NCI-H345 treated with DMSO at 0.1 percent for 48 hours (cell line): ENCODE results near the gene TGFBR2.
"Not testable (repeated sequence)": the region's sequence is repeated elsewhere in the genome, so short reads cannot be mapped to it uniquely, and the experiment has no call there.

Experiments
- DNase-seq: peaks from one replicate; lab custom pipeline; 2025; ENCODE audit not compliant: unreplicated experiment; lab: John Stamatoyannopoulos, UW

TGFBR2 gene

DNA sequence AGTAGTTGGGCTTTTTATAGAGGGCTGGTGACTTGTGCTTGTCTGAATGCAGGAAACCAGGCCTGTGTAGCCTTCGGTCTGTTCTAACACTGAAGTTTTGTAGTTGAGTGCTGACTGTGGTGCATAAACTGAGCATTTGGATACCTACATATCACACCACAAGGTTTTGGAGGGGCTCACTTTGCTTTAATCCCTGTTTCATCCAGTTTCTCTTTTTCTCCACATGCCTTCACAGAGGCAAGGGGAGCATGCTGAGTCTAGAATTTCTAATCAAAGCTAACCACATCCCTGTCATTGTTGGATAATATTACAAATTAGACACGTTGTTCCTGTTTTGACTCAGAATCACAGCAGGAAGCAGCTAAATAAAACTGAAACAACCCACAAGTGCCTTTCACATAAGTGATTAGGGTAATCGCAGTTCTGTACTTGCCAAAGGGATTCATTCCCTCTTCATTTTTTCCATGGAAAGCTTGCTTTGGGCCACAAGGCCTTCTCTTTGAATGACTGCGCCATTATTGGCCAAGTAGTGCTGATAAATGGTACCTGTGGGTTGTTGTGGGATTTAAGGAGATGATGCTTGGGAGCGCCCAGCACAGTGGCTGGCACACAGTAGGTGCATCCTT lies 48.9 kb downstream of the TGFBR2 start:
- no peak for DNase-seq

DNA sequence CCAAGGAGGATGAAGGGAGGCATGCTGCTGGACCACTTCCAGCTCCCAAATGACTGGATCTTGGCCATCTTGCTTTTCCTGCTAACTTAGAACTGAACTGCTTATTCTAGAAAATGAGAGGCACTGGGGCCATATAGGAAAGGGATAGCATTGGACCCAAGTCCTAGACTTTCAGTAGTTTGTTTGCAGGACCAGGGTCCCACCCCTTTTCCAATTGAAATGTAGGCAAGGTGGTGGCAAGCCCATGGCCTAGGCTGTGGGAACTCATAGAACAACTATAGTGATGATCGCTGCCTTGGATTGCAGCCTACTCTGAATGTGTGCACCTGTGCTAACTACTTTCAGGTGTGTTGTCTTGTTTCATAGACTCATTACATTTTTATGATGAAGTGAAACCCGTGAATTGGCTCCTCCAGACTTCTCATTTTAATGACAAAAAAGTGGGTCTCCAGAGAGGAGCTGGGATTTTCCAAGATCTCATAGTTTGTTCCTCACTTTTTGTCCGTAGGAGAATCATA lies 50.3 kb downstream of the TGFBR2 start:
- DNase-seq = no peak

DNA sequence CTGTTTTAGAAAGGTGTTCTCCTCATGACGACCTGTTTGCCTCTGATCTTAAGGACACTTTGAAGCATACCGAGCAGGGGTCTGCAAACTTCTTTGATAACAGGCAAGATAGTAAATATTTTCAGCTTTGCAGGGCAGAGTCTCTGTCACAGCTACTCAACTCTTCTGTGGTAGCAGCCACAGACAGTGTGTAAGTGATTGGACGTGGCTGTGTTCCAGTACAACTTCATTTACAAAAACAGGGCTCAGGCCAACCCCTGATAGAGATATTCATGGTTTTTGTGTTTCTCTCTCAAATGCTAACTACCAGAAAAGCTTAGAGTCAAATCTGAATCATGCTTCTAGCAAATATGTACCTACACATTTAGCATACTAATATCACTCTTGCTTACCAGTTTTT lies 51.5 kb downstream of the TGFBR2 start:
- no peak for DNase-seq

DNA sequence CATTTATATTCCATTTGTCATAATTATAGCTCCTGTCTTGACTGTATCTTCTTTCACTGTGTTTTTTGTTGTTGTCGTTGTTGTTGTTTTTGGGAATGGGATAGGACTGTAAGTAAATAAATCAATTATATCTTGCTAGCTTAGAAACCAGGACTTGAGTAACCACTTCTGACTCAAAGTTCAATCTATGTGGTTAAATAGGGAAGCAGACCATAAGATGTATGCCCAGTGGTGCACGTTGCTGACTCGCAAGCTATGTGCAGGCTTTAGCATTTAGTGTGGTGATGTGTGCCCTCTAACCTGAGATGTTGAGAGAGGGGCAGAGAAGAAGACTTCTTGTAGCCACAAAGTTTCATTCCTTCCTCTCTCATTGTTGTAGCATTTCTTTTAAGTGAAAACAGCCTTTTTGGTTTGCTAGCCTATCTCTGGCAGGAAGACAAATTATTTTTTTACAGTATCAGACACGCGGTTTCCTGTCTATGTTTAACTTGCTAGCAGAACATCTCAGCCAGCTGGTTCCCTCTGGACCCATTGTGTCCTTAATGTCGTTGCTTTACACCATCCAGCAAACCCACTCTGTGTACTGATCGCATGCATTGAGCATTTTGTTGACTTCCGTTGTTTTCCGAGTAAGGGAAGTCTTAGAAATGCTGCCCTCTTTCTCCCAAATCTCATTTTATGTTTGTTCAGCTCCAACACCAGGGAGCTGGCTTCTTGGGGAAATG lies 52.1 kb downstream of the TGFBR2 start:
- DNase-seq = no peak

DNA sequence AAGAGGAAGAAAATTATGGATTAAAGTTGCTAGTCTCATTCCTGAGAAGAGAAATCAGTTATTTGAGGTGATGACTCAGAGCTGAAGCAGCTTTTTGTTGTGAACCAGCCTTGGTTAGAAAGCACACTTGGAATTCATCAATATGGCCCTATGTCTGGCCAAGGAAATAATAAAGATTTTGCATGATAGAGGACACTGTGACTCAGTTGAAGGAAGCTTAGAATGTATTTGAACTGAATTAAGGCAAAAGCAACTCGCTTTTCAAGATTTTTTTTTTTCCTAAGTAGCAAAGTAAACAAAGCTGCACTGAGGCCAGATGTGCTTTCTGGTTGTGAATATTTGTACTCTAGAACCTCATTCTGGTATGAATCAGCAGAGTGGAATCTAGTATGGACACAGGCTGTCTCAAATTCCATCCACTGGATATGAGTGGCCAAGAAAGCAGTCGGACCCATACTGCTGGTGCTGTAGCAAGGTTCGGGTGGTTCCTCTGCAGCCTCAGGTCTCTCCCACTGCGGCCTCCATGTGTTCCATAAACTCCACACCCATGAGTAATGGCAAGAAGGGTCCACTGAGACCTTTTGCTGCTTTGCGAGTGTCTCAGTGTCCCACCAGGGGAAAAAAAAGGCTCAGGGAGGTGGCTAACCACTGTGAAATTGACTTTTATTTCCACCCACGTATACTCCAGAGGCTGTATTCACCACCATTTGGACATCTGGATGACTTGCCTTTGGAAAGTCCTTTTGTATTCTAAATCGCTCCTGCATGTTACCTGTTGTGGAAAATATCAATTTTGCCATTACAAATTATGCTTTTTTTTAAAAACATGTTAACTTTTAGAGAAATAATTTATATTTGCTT lies 53.1 kb downstream of the TGFBR2 start:
- no peak for DNase-seq

DNA sequence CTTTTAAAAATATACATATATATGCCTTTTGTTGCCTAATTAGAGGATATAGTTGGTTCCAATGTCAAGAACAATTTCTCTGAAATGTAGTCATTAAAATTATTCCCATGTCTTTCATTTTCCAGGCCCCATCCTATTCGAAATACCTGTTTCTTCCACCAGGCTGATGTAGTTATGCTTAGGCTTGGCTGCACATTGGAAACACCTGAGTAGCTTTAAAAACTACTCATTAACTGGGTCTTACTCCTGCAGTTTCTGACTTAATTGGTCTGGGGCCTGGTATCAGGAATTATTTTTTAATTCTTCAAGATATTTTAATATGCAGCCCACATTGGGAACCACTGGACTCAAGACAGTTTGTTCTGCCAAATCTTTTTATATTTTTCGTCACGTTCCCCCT lies 53.7 kb downstream of the TGFBR2 start:
- no peak for DNase-seq

DNA sequence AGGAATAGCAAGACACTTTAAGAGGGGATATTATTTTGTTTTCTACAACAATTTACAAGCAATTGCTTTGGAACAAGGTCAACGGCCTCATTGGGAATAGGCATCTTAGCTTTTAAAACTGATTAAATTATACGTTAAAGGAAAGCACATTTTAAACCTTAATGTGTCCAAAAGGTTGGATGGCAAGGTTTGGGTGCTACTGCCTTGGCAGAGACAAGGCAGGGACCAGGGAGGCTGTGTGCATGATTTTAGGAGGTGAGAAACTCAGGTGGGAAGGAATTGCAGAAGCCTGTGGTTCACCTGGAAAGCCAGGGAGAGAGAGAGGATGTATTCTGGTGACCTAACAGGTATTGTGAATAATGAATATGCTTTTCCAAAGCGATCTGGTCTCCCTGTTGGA lies 54.3 kb downstream of the TGFBR2 start:
- no peak for DNase-seq

DNA sequence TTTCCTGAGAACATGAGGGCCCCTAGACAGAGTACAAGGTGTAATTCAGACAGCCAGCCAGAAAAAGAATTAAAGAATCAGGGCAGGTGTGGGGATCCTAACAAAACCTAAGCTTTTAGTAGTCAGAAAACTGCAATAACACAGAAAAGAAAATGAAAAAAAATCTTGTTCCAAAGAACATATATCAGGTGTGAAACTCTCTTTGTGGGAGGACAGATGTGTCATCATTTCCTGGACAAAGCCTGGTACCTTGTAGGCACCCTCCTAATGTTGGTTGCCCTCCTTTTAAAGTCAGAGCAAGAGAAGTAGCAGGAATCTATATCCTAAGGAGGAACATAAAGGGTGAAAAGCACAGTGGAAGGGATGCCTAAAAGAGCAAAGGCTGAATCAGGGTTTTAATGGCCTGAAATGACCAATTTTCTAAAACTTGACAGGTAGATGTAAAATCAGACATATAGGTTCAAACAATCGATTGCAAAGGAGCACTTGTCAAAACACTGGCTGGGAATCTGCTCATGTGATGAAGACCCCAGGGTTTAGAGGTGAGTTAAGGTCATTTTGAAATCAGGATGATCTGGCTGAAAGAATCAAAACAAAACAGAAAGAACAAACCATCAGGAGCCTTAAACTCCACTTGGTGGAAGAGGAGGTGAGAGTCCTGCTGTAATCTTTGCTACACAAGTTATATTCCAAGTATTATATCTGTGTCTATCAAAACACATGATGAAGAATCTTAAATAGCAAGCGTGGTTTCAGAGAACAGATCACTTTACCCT lies 54.9 kb downstream of the TGFBR2 start:
- DNase-seq = no peak

DNA sequence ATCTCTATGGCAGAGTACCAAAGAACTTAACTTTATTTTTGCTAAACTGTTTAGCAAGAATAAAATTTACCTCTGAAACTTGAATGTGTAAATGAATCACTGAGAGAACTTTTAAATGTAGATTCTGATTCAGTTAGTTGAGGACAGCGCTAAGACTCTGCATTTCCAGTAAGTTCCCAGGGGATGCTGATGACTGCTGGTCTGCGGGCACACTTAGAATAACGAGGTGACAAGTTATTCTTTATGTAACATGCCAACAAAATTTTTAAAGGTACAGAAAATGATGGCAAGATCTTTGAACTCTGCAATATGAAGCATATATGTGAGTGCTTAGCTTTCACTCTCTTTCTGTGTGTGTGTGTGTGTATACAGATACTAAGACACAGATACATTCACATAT lies 56.4 kb downstream of the TGFBR2 start:
- DNase-seq = no peak

DNA sequence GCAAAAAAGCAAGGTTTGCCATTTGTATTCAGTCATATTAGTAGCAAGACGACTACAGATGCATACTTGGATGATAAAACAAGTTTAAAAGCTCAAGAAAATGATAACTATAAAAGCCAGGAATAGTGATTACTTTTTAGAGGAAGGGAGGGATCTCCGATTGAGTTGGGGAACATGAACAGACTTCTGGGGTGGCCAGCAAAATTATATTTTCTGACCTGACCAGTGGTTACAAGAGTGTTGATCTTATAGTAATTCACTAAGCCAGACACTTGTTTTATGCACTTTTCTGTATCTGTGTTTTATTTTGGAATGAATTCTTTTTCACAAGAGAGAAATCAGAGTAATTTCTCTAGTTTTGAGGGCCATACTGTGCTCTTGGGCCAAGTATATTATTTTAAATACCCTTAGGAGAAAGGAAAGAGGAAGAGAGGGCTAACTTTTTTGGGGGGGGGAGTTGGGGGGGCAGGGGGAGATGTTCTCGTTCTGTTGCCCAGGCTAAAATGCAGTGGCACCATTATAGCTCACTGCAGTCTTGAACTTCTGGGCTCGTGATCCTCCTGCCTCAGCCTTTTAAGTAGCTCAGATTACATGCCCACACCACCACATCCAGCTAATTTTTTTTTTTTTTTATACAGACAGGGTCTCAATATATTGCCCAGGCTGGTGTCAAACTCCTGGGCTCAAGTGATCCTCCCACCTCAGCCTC lies 57.3 kb downstream of the TGFBR2 start:
- no peak for DNase-seq

DNA sequence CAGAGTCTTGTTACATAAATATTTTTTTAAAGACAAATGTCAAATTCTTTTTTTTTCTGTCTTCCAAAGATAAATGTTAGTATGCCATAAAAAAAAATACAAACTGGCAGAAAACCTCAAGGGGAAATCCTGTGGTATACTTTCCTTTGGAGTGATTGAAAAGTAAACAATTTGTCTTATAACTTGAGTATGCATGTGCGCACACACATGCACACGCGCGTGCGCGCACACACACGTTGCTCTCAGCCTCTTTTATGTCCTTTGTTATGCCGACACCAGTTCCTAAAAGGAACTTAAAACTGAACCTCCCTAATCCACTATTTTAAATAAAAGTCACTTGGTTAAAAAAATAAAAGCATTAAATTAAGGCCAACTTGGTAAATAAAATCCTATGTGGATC lies 58.1 kb downstream of the TGFBR2 start:
- DNase-seq = no peak

DNA sequence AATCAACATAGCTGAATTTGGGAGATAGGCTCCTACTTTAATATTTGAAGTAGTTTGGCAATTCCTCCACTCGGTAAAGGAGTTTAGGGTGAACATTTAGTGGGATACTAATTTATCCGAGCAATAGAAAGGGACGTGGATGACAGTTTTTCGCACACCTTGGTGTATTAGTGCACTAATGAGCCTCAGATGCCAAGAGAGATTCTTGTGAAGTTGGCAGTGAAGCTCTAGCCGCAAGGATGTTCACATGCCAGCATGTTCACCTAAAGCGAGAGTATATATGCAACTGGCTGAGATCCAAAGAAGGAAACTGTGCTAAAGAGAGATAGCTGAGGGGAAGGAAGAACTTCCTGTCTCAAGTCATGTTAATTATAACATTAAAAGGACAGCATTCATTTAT lies 58.5 kb downstream of the TGFBR2 start:
- DNase-seq = no peak

DNA sequence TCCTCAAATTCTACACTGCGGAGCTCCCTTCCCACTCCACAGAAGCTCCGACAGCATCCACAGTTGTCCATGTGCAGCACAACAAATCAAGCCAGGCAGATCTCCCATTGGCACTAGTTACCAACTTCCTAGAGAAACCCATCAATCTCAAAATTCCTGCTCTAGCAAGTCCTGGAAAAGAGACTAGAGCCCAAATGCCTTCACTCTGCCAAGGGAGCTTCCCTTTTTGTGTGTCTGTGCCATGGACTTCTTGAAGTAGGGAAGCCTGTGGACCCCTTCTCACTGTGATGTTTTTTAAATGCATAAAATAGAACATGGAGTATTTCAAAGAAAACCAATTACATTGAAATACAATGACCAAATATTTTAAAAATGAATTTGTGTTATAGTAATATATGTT lies 59.1 kb downstream of the TGFBR2 start:
- DNase-seq = no peak

DNA sequence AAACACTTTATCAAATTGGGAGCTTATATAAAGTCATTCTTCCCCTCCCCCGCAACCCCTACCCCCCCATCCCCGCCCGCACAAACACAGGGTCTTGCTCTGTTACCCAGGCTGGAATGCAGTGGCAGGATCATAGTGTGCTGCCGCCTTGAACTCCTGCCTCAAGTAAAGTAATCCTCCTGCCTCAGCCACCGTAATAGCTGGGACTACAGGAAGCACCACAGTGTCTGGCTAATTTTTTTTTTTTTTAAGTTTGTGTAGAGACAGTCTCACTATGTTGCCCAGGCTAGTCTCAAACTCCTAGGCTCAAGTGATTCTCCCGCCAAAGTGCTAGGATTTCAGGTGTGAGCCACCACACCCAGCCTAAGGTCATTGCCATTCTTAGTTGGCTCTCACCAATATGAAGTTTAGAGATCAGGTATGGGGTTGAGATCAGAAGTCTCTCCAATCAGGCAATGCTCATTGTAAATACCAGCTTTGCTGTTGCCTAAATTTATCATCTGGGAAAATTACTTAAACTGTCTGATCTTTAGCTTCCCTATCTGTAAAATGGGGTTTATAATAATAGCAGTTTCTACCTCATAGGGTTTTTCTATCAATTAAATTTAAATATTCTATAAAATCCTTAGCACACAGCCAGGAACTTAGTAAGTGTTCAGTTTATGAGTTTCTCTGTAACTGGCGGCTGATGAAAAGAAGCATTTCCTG lies 60.3 kb downstream of the TGFBR2 start:
- DNase-seq = no peak

DNA sequence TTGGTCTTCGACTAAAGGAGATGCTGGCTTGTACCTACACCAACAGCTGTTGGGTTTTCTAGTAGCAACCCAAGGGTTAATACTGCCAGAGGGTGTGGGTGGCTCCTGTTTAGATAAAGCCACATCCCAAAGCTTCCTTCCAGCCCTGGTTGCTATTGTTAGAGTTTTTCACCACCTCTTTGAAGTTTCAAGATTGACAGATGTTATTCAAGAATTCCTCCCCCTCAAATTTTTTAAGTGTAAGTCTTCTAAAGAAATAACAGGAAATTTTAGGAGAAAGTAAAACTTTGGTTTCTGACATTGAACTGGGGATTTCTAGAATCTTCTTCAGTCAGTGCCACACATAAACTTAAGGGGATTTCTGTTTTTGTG lies 60.9 kb downstream of the TGFBR2 start:
- no peak for DNase-seq

DNA sequence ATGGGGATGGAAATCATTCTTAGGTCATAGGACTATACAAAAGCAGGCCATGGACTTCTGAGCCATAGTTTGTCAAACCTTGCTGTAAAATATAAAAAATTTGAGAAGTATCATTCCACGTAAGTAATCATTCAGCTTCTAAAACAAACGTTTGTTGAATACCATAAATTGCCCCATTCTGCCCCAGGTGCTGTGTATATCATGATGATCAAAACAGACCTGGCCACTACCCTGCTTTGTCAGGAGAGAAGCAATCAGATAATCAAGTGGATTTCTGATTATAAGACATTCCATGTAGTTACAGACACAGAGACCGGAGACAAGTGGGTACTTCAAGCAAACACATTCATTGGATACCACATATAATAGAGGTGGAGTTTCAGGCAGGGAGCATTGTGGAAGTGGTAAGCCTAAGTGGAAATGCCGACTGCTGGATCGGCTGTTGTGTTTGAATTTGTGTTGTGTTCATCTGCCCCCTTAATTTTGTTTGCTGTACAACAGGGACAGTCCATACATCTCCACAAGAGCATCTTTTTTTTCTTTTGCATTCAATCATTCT lies 61.7 kb downstream of the TGFBR2 start:
- DNase-seq = no peak

DNA sequence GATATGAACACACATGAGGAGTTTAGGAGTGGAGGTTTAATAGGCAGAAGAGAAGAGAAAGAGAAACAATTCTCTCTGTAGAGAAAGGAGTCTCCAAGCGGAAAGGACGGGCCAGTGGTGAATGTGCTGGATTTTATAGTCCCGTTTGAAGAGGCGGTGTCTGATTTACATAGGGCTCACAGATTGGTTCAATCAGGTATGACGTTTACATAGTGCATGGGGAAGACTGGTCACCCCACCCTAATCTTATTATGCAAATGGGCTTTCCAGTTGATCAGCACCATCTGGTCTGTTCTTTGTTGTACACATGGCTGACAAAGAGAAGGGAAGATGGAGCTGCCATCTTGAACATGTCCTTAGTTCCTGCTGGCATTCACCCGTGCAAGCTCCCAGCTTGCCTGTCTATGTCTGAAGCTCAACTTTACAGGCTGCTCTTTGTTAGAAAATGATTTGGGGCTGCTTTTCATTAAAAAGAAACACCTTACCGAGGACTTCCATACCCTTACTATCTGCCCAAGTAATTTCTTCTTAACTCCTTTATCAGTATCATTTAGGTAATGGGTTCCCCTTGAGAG lies 63.0 kb downstream of the TGFBR2 start:
- not testable (repeated sequence) for DNase-seq

DNA sequence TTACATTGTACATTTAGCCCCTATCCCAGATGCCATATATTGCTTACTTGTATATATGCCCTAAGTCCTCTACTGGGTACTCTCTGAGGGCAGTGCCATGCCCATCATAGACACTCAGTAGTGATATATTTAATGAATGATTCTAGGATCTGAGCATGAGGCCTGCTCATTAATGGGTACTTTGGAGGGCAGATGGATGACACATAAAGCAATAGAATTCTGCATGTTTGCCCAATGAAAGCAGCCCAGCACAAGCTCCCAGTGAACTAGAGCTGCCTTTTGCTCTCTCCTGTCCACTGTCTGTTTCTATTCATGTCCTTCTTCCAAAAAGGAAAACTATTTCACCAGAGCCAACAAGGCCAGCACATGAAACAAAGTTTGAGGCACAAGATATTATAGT lies 63.9 kb downstream of the TGFBR2 start:
- no peak for DNase-seq
